ENCODE data around the gene SSMEM1. TPM values are rescaled to one million over a fixed set of nuclear protein-coding genes. Genes with fewer than 3 reads are reported as not detected.

Gene SSMEM1
- total RNA-seq, 2 experiments from 2014 or later = not detected

GRCh38 chr7:130258494-130259078 lies 50.9 kb downstream of the SSMEM1 start:
- Histone ChIP-seq H3K27ac (ENCODE audit: low read depth, low read length, poor library complexity, severe bottlenecking) (no peak overlapping the region), H3K4me2 (ENCODE audit: low read length) (no peak overlapping the region), H4K20me1 (ENCODE audit: insufficient read depth, low read length) (no peaks in the 10 kb centered on the region), H3K36me3 (ENCODE audit: insufficient read depth, low read length) (no peaks in the 10 kb centered on the region), H3K79me2 (ENCODE audit: insufficient read depth, low read depth, low read length) (no peaks in the 10 kb centered on the region), H3K4me1 (ENCODE audit: insufficient read depth, low read length, poor library complexity, severe bottlenecking) (no peaks in the 10 kb centered on the region), H3K9me2 (ENCODE audit: insufficient read depth, low read length) (no peaks in the 10 kb centered on the region), H2AFZ (ENCODE audit: low read length) (no peak overlapping the region), H3K9me3 (ENCODE audit: low read length) (no peaks in the 10 kb centered on the region), H3K4me3 (ENCODE audit: low read depth, low read length, poor library complexity, severe bottlenecking) (no peak overlapping the region)
- CTCF ChIA-PET (ENCODE audit: unreplicated experiment) = no interaction called here
- TF ChIP-seq CTCF (conservative IDR thresholded peaks at IDR 0.05; ENCODE audit: low read length) (no peak), EZH2phosphoT487 (IDR thresholded peaks at IDR 0.05; ENCODE audit: borderline replicate concordance, low read depth, low read length) (no peak)
- POLR2A ChIA-PET = no interaction called here
- no TSS peak for BruUV-seq (replicated peaks)
- intact Hi-C loops (cut with micrococcal nuclease; ENCODE audit: unreplicated experiment) = no loop called here
- no peak for DNase-seq (ENCODE audit: low spot score)

GRCh38 chr7:130262448-130262847 lies 54.8 kb downstream of the SSMEM1 start:
- H3K36me3 ChIP-seq (ENCODE audit: insufficient read depth, low read length) = no peaks in the 10 kb centered on the region
- CTCF ChIA-PET (ENCODE audit: unreplicated experiment) = no interaction called here
- H3K4me2 ChIP-seq (ENCODE audit: low read length) = no peak overlapping the region
- TF ChIP-seq CTCF (conservative IDR thresholded peaks at IDR 0.05; ENCODE audit: low read length) (no peak), EZH2phosphoT487 (IDR thresholded peaks at IDR 0.05; ENCODE audit: borderline replicate concordance, low read depth, low read length) (no peak)
- no peak overlapping the region for H3K4me3 ChIP-seq (ENCODE audit: low read depth, low read length, poor library complexity, severe bottlenecking)
- H3K4me1 ChIP-seq (ENCODE audit: insufficient read depth, low read length, poor library complexity, severe bottlenecking) = no peaks in the 10 kb centered on the region
- no peaks in the 10 kb centered on the region for H3K79me2 ChIP-seq (ENCODE audit: insufficient read depth, low read depth, low read length)
- H2AFZ ChIP-seq (ENCODE audit: low read length) = no peak overlapping the region
- no peaks in the 10 kb centered on the region for H4K20me1 ChIP-seq (ENCODE audit: insufficient read depth, low read length)
- no peaks in the 10 kb centered on the region for H3K9me2 ChIP-seq (ENCODE audit: insufficient read depth, low read length)
- no peak overlapping the region for H3K27ac ChIP-seq (ENCODE audit: low read depth, low read length, poor library complexity, severe bottlenecking)
- no peak for DNase-seq (ENCODE audit: low spot score)
- POLR2A ChIA-PET = no interaction called here
- no TSS peak for BruUV-seq (replicated peaks)
- intact Hi-C loops (cut with micrococcal nuclease; ENCODE audit: unreplicated experiment) = no loop called here
- H3K9me3 ChIP-seq (ENCODE audit: low read length) = no peaks in the 10 kb centered on the region

GRCh38 chr7:130263130-130263529 lies 55.5 kb downstream of the SSMEM1 start:
- no peak for DNase-seq (ENCODE audit: low spot score)
- Histone ChIP-seq H3K9me2 (ENCODE audit: insufficient read depth, low read length) (no peaks in the 10 kb centered on the region), H3K36me3 (ENCODE audit: insufficient read depth, low read length) (no peaks in the 10 kb centered on the region), H3K9me3 (ENCODE audit: low read length) (no peaks in the 10 kb centered on the region), H3K4me3 (ENCODE audit: low read depth, low read length, poor library complexity, severe bottlenecking) (no peak overlapping the region), H3K27ac (ENCODE audit: low read depth, low read length, poor library complexity, severe bottlenecking) (no peak overlapping the region), H3K79me2 (ENCODE audit: insufficient read depth, low read depth, low read length) (no peaks in the 10 kb centered on the region), H3K4me2 (ENCODE audit: low read length) (no peak overlapping the region), H2AFZ (ENCODE audit: low read length) (no peak overlapping the region), H4K20me1 (ENCODE audit: insufficient read depth, low read length) (no peaks in the 10 kb centered on the region), H3K4me1 (ENCODE audit: insufficient read depth, low read length, poor library complexity, severe bottlenecking) (no peaks in the 10 kb centered on the region)
- TF ChIP-seq EZH2phosphoT487 (IDR thresholded peaks at IDR 0.05; ENCODE audit: borderline replicate concordance, low read depth, low read length) (no peak), CTCF (conservative IDR thresholded peaks at IDR 0.05; ENCODE audit: low read length) (no peak)
- ChIA-PET POLR2A (no interaction called here), CTCF (ENCODE audit: unreplicated experiment) (no interaction called here)
- intact Hi-C loops (cut with micrococcal nuclease; ENCODE audit: unreplicated experiment) = no loop called here
- no TSS peak for BruUV-seq (replicated peaks)

Other genes starting within 250 kb of the SSMEM1 start
- gene ZC3HC1, start 156.5 kb upstream of the SSMEM1 start, total RNA-seq (2014; rRNA removed; shearing (Covaris generic)) = 20.3 and 27.5 TPM in 2 replicates
- gene ZC3HC1, start 156.5 kb upstream of the SSMEM1 start, total RNA-seq (2022) = 24.2 and 32.5 TPM in 2 replicates
- gene KLHDC10, start 137.3 kb upstream of the SSMEM1 start, total RNA-seq (2014; rRNA removed; shearing (Covaris generic)) = 15.9 and 24.1 TPM in 2 replicates
- gene KLHDC10, start 137.3 kb upstream of the SSMEM1 start, total RNA-seq (2022) = 16.7 and 21.2 TPM in 2 replicates
- 18.1 and 21.1 TPM in 2 replicates for gene TMEM209, start 2.5 kb upstream of the SSMEM1 start, total RNA-seq (2014; rRNA removed; shearing (Covaris generic))
- 37.9 and 44.0 TPM in 2 replicates for gene TMEM209, start 2.5 kb upstream of the SSMEM1 start, total RNA-seq (2022)
- not detected in 2 replicates for gene CPA2, start 59.0 kb downstream of the SSMEM1 start, total RNA-seq (2014; rRNA removed; shearing (Covaris generic))
- not detected in 2 replicates for gene CPA2, start 59.0 kb downstream of the SSMEM1 start, total RNA-seq (2022)
- not detected in 2 replicates for gene CPA4, start 85.3 kb downstream of the SSMEM1 start, total RNA-seq (2014; rRNA removed; shearing (Covaris generic))
- not detected in 2 replicates for gene CPA4, start 85.3 kb downstream of the SSMEM1 start, total RNA-seq (2022)
- not detected in 2 replicates for gene CPA5, start 137.0 kb downstream of the SSMEM1 start, total RNA-seq (2014; rRNA removed; shearing (Covaris generic))
- gene CPA5, start 137.0 kb downstream of the SSMEM1 start, total RNA-seq (2022) = not detected in 2 replicates
- not detected in 2 replicates for gene CPA1, start 172.6 kb downstream of the SSMEM1 start, total RNA-seq (2014; rRNA removed; shearing (Covaris generic))
- not detected in 2 replicates for gene CPA1, start 172.6 kb downstream of the SSMEM1 start, total RNA-seq (2022)
- 19.6 and 25.6 TPM in 2 replicates for gene CEP41, start 233.2 kb downstream of the SSMEM1 start, total RNA-seq (2014; rRNA removed; shearing (Covaris generic))
- gene CEP41, start 233.2 kb downstream of the SSMEM1 start, total RNA-seq (2022) = 35.4 and 41.1 TPM in 2 replicates